GM12892 (cell line): ENCODE measurements around the gene PSMD11.

Source experiments
- POLR2A ChIP-seq: IDR thresholded peaks from 2 replicates; pipeline ENCODE4 v1.6.1; 2011; ENCODE audit warnings: low read depth, low read length, control low read depth
- POLR2AphosphoS5 ChIP-seq: IDR thresholded peaks from 2 replicates; pipeline ENCODE4 v1.6.1; 2011; ENCODE audit warnings: low read depth, low read length, control low read depth
- TAF1 ChIP-seq: IDR thresholded peaks from 2 replicates; pipeline ENCODE4 v1.6.1; 2011; ENCODE audit warnings: low read depth, mild to moderate bottlenecking, control low read depth, low read length, borderline replicate concordance

- TF ChIP-seq POLR2A (no peak), TAF1 (no peak), POLR2AphosphoS5 (no peak)
Measured at GRCh38 chr17:32443827-32444300, 446 bp upstream of the PSMD11 start.
